Peyer's patch (tissue), 4 donors: Measurements from ENCODE around the gene ARHGAP12. TPM values are rescaled to one million over a fixed set of nuclear protein-coding genes. Genes with fewer than 3 reads are reported as not detected.

Source experiments
- DNase-seq, 3 donors: peaks; one replicate each; pipeline ENCODE4 v3.0.0-alpha.2; 2017 to 2019
- H3K27ac ChIP-seq, 4 donors: fragments of 200-600 bp; sonication (generic); one replicate each; pipeline ENCODE4 v1.5.1; 2016 to 2019
- H3K27me3 ChIP-seq, 2 donors: fragments of 200-600 bp; sonication (generic); one replicate each; pipeline ENCODE4 v1.5.1; 2019
- H3K36me3 ChIP-seq, 3 donors: fragments of 200-600 bp; sonication (generic); one replicate each; pipeline ENCODE4 v1.5.1; 2016 to 2019
- H3K4me1 ChIP-seq, 4 donors: fragments of 200-600 bp; sonication (generic); one replicate each; pipeline ENCODE4 v1.5.1; 2016 to 2019
- H3K4me3 ChIP-seq, 4 donors: fragments of 200-600 bp; sonication (generic); 1 replicate in 3 of 4; 2 replicates in 1 of 4; pipeline ENCODE4 v1.5.1; 2016 to 2019; ENCODE audit warnings: mild to moderate bottlenecking in 1 of 4
- H3K9me3 ChIP-seq, 4 donors: fragments of 200-600 bp; sonication (generic); one replicate each; pipeline ENCODE4 v1.5.1; 2016 to 2019; ENCODE audit warnings: mild to moderate bottlenecking in 1 of 4
- POLR2A ChIP-seq, 2 donors: fragments of 450-650 bp; IDR thresholded peaks; one replicate each; pipeline ENCODE4 v1.5.1; 2017; ENCODE audit warnings: antibody characterized with exemption in 2 of 2, mild to moderate bottlenecking in 2 of 2, moderate library complexity in 2 of 2
- total RNA-seq, 4 donors: library from RNA; depleted of rRNA; stranded (reverse); fragments of >200 nt; gene quantifications; one replicate each; pipeline ENCODE4 v1.1.0, GENCODE V29; 2016
- TF ChIP-seq, protein P1 (sequence below), 6 experiments: fragments of 450-650 bp in 4 of 6; fragments of 200-600 bp in 2 of 6; sonication (generic) in 1 of 6; IDR thresholded peaks; one replicate each; pipeline ENCODE4 v1.5.1; 2017 to 2019; ENCODE audit warnings: antibody characterized with exemption in 6 of 6, mild to moderate bottlenecking in 3 of 6, moderate library complexity in 1 of 6

The ARHGAP12 gene
- total RNA-seq, 4 donors from 2014 or later, result 46.7 to 56.9 (median 52.4) TPM

DNA sequence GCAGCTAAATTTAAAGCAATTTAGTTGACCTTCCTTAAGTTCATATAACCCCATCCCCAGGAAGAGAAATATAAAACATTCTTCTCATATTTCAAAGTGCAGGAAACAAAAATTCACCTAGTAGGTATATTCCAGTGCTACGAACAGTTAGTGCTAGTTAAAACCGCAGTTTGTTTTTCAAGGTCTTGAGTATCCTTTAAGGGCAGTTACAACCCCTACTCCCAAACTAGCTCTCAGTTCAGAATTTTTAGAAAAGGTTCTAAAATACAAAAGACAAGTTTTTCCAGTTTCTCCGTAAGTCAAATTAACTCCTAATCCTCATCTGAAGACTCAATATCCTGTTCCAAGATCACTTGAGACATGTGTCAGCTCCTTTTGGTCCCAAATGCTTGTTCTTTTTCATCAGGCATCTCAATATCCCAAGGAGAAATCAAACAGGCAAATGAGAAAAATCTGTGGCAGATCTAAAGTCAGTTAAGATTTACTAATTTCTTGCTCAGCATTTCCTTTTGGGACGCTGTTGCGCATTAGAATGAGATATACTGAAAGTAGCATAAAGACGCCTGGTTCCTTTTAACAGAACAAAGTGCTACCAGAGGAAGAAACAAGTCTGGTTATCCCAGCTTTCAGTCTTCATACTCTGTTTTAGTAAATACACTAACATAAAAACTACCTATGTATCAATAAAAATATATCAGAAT, 51.8 kb downstream of the ARHGAP12 start:
- H3K27me3 ChIP-seq, result no peaks in the 10 kb centered on the region
- H3K4me1 ChIP-seq, result peaks cover 0 to 6% (median 0%) of the 10 kb centered on the region in 4 donors
- no peak for DNase-seq
- no peaks in the 10 kb centered on the region for H3K9me3 ChIP-seq
- H3K27ac ChIP-seq, result no peak overlapping the region
- H3K36me3 ChIP-seq, result no peaks in the 10 kb centered on the region
- H3K4me3 ChIP-seq, result no peak overlapping the region
- TF ChIP-seq POLR2A (IDR thresholded peaks at IDR 0.05), result no peak
- TF ChIP-seq, protein P1, sequence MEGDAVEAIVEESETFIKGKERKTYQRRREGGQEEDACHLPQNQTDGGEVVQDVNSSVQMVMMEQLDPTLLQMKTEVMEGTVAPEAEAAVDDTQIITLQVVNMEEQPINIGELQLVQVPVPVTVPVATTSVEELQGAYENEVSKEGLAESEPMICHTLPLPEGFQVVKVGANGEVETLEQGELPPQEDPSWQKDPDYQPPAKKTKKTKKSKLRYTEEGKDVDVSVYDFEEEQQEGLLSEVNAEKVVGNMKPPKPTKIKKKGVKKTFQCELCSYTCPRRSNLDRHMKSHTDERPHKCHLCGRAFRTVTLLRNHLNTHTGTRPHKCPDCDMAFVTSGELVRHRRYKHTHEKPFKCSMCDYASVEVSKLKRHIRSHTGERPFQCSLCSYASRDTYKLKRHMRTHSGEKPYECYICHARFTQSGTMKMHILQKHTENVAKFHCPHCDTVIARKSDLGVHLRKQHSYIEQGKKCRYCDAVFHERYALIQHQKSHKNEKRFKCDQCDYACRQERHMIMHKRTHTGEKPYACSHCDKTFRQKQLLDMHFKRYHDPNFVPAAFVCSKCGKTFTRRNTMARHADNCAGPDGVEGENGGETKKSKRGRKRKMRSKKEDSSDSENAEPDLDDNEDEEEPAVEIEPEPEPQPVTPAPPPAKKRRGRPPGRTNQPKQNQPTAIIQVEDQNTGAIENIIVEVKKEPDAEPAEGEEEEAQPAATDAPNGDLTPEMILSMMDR (IDR thresholded peaks at IDR 0.05), result no peak

DNA sequence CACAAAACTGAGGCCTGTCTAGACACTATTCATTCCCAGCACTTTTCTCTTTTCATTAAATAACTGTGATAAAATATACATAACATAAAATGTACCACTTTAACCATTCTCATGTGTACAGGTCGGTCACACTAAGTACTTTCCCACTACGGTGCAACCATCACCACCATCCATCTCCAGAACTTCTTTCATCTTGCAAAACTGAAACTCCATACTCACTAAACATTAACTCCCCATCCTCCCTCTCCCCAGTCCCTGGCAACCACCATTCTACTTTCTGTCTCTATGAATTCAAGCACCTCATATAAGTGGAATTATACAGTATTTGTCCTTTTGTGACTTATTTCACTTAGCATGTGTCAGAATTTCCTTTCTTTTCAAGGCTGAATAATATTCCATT, 53.0 kb downstream of the ARHGAP12 start:
- H3K27me3 ChIP-seq, result no peaks in the 10 kb centered on the region
- H3K27ac ChIP-seq, result no peak overlapping the region
- H3K4me3 ChIP-seq, result no peak overlapping the region
- H3K9me3 ChIP-seq, result no peaks in the 10 kb centered on the region
- no peak for DNase-seq
- H3K36me3 ChIP-seq, result no peaks in the 10 kb centered on the region
- no peaks in the 10 kb centered on the region for H3K4me1 ChIP-seq
- TF ChIP-seq, protein P1 (IDR thresholded peaks at IDR 0.05), result no peak
- no peak for TF ChIP-seq POLR2A (IDR thresholded peaks at IDR 0.05)

DNA sequence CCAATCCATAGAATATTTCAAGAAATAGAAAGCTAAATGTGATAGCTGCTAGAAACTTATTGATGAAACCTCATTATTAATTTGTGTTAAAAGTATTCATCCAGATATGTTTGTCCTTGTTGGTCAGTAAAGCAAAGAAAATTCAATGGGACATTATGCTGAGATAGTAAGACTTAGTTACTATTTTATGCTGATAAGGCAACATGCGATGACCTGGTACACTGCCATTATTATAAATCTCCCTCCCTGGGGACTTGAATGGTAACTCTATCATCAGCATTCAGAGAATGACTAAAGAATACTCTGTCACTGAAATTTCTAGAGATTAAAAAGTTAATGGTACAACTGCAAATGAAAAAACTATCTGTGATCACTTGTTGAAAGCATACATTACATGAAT, 54.9 kb downstream of the ARHGAP12 start:
- Histone ChIP-seq H3K4me3 (no peak overlapping the region), H3K27ac (no peak overlapping the region), H3K27me3 (no peaks in the 10 kb centered on the region), H3K4me1 (no peaks in the 10 kb centered on the region), H3K9me3 (no peaks in the 10 kb centered on the region), H3K36me3 (no peaks in the 10 kb centered on the region)
- TF ChIP-seq, protein P1 (IDR thresholded peaks at IDR 0.05), result no peak
- TF ChIP-seq POLR2A (IDR thresholded peaks at IDR 0.05), result no peak
- DNase-seq, result no peak

DNA sequence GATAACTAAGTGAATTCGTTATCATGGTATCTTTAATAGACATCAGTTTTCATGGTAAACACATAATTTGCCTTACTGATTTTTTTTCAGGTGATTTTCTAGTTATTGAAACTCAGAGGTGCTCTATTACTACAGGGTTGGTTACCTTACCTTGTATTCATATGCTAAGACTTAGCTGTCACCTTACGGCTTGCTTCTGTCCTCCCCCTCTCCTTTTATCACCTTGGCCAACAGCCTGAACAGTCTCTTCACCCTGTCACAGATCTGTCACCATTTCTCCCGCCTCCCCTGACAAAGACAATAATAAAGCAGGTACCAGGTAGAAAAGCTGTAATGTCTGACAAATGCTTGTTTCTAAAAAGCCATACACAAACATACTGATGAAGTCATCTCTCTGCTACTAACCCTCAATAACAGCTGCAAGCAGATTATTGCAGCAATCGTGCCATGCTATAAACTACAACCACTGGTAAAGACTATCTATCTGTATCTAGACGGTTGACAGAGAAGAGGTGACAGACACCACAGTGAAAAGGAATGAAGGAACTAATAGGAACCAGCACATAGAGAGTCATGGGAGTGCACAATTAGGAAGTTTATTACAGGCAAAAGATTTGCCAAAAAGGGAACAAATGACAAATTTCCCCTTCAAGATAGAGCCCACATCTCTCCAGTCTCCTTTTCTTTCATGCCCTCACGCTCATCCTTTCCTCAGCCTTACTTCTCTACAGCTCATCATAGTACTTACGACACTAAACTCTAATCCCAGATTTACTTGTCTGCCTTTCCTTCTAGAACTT, 57.2 kb downstream of the ARHGAP12 start:
- no peaks in the 10 kb centered on the region for H3K27me3 ChIP-seq
- H3K4me3 ChIP-seq, result no peak overlapping the region
- no peaks in the 10 kb centered on the region for H3K9me3 ChIP-seq
- TF ChIP-seq, protein P1 (IDR thresholded peaks at IDR 0.05), result no peak
- no peak for TF ChIP-seq POLR2A (IDR thresholded peaks at IDR 0.05)
- no peaks in the 10 kb centered on the region for H3K36me3 ChIP-seq
- no peak overlapping the region for H3K27ac ChIP-seq
- no peaks in the 10 kb centered on the region for H3K4me1 ChIP-seq
- DNase-seq, result no peak

DNA sequence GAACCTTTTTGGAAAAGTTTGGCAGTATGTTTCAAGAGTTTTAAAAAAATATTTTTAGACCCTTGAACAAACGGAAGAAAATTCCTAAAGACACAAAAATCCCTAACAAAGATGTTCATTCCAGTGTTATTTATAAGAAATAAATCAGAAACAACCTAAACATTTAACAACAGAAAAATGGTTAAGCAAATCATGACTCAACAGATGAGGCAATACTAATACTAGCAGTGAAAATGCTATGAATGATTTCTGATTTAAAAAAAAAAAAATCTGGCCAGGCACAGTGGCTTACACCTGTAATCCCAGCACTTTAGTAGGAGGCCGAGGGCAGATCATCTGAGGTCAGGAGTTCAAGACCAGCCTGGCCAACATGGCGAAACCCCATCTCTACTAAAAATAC, 61.0 kb downstream of the ARHGAP12 start:
- Histone ChIP-seq H3K36me3 (no peaks in the 10 kb centered on the region), H3K27ac (no peak overlapping the region), H3K27me3 (no peaks in the 10 kb centered on the region), H3K4me3 (no peak overlapping the region), H3K4me1 (peaks cover 0 to 15% (median 0%) of the 10 kb centered on the region in 4 donors), H3K9me3 (no peaks in the 10 kb centered on the region)
- DNase-seq, result no peak
- TF ChIP-seq, protein P1 (IDR thresholded peaks at IDR 0.05), result no peak
- no peak for TF ChIP-seq POLR2A (IDR thresholded peaks at IDR 0.05)
